Measurements from ENCODE around the gene SLC36A3. TPM values are rescaled to one million over a fixed set of nuclear protein-coding genes. Genes with fewer than 3 reads are reported as not detected.
A peak's percentile ranks its signal among the peaks of the same experiment; 100 is the strongest.
"Not testable (repeated sequence)": the region's sequence is repeated elsewhere in the genome, so short reads cannot be mapped to it uniquely, and the experiment has no call there.

The SLC36A3 gene
- total RNA-seq, 2 donors from 2014 or later: not detected

DNA sequence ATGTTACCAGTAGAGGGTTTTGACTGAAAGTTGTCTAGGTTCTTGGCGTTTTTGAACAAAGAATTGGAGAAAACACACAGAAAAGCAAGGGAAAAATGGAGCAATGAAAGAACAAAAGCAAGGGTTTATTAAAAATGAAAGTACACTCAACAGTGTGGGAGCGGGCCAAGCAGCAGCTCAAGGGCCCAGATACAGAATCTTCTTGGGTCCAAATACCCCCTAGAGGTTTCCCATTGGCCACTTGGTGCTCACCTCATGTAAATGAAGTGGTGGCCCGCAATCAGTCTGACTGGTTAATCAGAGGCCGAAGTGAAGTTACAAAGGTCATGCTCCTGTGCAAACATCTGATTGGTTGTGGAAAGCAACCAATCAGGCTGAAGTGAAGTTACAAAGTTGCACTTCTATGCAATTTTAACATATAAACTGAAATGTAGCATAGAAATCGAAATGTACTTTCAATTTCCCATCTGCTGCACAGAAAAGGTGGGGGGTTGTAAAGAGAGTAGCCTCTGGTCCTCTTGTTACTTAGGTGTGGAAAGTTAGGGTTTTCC, 52.5 kb downstream of the SLC36A3 start:
- peak overlapping the region; percentile 96 for H3K27ac Mint-ChIP-seq
- peaks cover 2% of the 10 kb centered on the region for H3K36me3 Mint-ChIP-seq (ENCODE audit: low read depth)
- DNase-seq (peak in 1 of 3 donors; percentile 14), ATAC-seq (no peak)
- H3K4me1 Mint-ChIP-seq: peaks cover 31% of the 10 kb centered on the region
- no peaks in the 10 kb centered on the region for H3K27me3 Mint-ChIP-seq
- peak overlapping the region; percentile 89 for H3K4me3 Mint-ChIP-seq
- no peaks in the 10 kb centered on the region for H3K9me3 ChIP-seq (ENCODE audit: control insufficient read depth, low read length, poor library complexity, severe bottlenecking)

DNA sequence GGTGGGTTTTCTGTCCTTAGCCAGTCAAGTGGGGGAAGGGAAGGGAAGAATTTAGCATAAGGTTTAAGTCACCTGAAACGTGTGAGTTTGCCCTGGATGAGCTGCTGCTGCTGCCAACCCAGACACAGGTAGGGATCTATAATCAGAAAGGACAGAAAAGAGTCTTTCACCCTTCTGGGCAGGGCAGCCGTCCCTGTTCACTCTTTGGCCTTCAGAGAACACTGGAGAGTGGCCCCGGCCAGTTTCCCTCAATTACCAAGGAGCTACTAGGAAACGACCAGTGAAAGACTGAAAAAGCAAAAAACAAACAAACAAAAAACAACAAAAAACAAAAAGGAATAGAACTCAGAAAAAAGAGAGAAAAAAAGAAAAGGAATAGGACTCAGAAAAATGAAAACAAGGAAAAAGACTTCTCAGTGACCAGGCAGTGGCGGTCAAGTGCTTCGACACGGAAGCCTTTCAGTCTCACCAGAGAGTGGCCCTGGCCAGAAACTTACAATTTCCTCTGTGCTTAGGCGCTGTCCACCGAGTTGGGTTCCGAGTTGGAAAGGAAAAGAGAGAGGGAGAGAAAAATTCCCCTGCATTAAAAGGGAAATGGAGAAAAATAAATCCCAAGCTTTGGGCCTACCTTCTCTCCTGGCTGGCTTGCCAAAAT, 53.1 kb downstream of the SLC36A3 start:
- H3K4me3 Mint-ChIP-seq: peak overlapping the region; percentile 89
- H3K4me1 Mint-ChIP-seq: peaks cover 29% of the 10 kb centered on the region
- H3K27me3 Mint-ChIP-seq: no peaks in the 10 kb centered on the region
- peak overlapping the region; percentile 96 for H3K27ac Mint-ChIP-seq
- no peak for ATAC-seq
- H3K9me3 ChIP-seq (ENCODE audit: control insufficient read depth, low read length, poor library complexity, severe bottlenecking): no peaks in the 10 kb centered on the region
- peaks cover 2% of the 10 kb centered on the region for H3K36me3 Mint-ChIP-seq (ENCODE audit: low read depth)
- DNase-seq: no peak

DNA sequence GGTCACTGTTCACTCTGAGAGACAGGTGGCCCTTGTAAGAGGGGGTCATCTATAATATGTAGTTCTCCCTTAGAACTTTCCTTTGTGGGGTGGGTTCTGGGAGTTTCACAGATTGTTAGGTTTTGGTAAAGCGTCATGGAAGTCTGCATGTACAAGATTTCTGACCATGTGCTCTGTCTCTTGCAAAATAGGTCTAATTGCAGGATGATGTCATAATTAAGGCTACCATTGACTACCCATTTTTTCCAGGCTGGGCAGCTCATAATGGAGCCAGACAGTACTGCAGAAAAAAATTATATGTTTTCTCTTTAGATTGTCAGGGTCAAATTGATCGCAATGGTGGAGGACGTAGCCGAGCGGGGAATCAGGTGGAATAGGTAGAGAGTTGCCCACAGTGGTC, 54.3 kb downstream of the SLC36A3 start:
- peak overlapping the region; percentile 41 for H3K27ac Mint-ChIP-seq
- H3K4me3 Mint-ChIP-seq: no peak overlapping the region
- DNase-seq (no peak), ATAC-seq (no peak)
- H3K36me3 Mint-ChIP-seq (ENCODE audit: low read depth): peaks cover 2% of the 10 kb centered on the region
- no peaks in the 10 kb centered on the region for H3K27me3 Mint-ChIP-seq
- H3K4me1 Mint-ChIP-seq: peaks cover 32% of the 10 kb centered on the region
- no peaks in the 10 kb centered on the region for H3K9me3 ChIP-seq (ENCODE audit: control insufficient read depth, low read length, poor library complexity, severe bottlenecking)

DNA sequence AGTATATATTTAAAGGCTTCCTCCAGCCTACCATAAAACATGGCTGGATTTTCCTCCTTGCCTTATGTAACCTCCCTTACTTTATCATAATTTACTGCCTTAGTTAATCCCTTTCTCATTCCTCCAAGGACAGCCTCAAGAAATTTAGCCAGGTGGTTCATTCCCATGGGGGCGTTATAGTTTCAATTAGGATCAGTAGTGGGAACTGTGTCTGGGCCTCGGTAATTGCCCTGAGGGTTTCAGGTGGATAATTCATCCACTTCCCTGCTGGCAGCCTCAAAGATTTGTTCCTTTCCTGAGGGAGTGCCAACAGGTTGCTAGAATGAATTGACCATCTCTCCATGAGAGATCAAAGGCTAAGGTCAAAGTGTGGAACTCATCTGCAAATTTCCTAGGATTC, 54.9 kb downstream of the SLC36A3 start:
- Mint-ChIP-seq H3K27ac (peak overlapping the region; percentile 41), H3K27me3 (no peaks in the 10 kb centered on the region), H3K4me3 (no peak overlapping the region), H3K4me1 (peaks cover 33% of the 10 kb centered on the region), H3K36me3 (ENCODE audit: low read depth) (peaks cover 2% of the 10 kb centered on the region)
- DNase-seq: no peak
- no peak for ATAC-seq
- no peaks in the 10 kb centered on the region for H3K9me3 ChIP-seq (ENCODE audit: control insufficient read depth, low read length, poor library complexity, severe bottlenecking)

DNA sequence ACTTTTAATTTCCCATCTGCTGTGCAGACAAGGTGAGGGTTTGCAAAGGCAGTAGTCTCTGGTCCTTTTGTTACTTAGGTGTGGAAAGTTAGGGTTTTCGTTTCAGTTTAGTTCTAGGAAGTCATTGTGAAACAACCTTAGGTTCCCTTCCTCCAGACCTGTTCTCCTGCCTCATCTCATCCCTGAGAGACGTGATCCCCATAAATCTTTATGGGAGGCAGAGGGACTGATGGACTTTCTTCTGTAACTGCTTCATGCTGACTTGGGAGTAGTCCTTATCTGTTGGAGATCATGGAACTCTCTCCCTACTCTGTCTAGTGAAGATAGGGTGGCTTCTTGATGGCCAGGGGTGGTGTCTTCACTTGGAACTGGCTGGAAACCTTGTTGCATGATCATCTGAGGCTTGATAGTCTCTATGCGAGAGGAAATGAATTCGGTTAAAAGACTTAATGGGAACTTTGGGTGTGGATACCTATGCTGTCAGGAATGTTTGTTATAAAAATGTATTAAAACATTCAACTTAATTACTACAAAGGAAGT, 57.8 kb downstream of the SLC36A3 start:
- DNase-seq (no peak), ATAC-seq (no peak)
- Mint-ChIP-seq H3K27me3 (no peaks in the 10 kb centered on the region), H3K36me3 (ENCODE audit: low read depth) (peaks cover 2% of the 10 kb centered on the region), H3K4me1 (peaks cover 25% of the 10 kb centered on the region), H3K4me3 (no peak overlapping the region), H3K27ac (no peak overlapping the region)
- no peaks in the 10 kb centered on the region for H3K9me3 ChIP-seq (ENCODE audit: control insufficient read depth, low read length, poor library complexity, severe bottlenecking)

DNA sequence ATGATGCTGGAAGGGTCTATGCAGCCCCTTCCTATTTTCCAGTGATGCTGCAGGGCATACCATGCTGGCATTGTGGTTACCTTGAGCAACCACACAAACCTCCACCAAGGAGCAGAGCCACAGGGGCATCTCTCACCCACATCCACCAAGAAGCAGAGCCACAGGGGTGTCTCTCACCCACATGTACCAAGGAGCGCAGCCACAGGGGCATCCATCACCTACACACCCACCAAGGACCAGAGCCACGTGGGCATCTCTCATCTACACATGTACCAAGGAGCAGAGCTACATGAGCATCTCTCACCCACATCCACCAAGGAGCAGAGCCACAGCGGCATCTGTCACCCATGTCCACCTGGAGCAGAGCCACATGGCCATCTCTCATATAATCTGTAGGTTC, 59.4 kb downstream of the SLC36A3 start:
- Mint-ChIP-seq H3K4me3 (no peak overlapping the region), H3K36me3 (ENCODE audit: low read depth) (no peaks in the 10 kb centered on the region), H3K27ac (no peak overlapping the region), H3K4me1 (peaks cover 17% of the 10 kb centered on the region), H3K27me3 (no peaks in the 10 kb centered on the region)
- DNase-seq: no peak
- ATAC-seq: peak; percentile 20
- no peaks in the 10 kb centered on the region for H3K9me3 ChIP-seq (ENCODE audit: control insufficient read depth, low read length, poor library complexity, severe bottlenecking)

DNA sequence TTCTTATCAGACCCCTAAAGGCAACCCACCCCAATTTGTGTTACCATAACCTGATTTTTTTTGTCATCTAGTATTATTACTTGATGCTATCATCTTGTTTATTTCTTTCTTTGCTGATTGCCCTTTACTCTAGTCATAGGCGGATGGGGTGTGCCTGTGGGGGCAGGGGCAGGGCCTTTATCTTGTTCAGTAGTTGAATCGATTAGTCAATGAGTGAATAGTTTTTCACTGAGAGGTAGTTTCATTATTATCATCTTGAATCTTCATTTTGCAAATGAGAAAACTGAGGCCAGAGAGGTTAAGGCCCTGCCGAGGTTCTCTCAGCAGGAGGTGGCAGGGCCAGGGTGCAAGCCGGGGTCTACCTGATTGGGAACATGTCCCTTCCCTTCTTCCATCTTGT, 60.0 kb downstream of the SLC36A3 start:
- ATAC-seq (no peak), DNase-seq (no peak)
- Mint-ChIP-seq H3K36me3 (ENCODE audit: low read depth) (no peaks in the 10 kb centered on the region), H3K27ac (no peak overlapping the region), H3K4me3 (peak overlapping the region; percentile 13), H3K27me3 (no peaks in the 10 kb centered on the region), H3K4me1 (peaks cover 16% of the 10 kb centered on the region)
- H3K9me3 ChIP-seq (ENCODE audit: control insufficient read depth, low read length, poor library complexity, severe bottlenecking): no peaks in the 10 kb centered on the region

DNA sequence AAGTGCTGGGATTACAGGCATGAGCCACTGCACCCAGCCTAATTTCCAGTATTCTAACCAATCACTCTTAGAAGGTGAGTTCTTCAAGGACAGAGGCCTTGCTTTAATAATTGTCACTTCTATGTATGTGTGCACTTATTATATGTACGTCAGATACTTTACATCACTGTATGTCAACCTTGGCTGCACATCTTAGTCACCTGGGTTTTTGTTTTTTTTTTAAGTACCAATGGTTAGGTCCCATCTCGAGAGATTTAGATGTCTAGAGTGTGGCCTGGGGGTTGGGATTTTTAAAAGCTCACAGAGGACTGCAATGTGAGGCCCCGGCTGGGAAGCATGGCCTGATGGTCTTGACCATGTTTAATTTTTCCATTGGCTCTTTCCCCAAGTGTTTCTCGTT, 60.4 kb downstream of the SLC36A3 start:
- Mint-ChIP-seq H3K4me3 (no peak overlapping the region), H3K27ac (no peak overlapping the region), H3K36me3 (ENCODE audit: low read depth) (no peaks in the 10 kb centered on the region), H3K27me3 (no peaks in the 10 kb centered on the region), H3K4me1 (peaks cover 16% of the 10 kb centered on the region)
- DNase-seq (no peak), ATAC-seq (no peak)
- H3K9me3 ChIP-seq (ENCODE audit: control insufficient read depth, low read length, poor library complexity, severe bottlenecking): no peaks in the 10 kb centered on the region

DNA sequence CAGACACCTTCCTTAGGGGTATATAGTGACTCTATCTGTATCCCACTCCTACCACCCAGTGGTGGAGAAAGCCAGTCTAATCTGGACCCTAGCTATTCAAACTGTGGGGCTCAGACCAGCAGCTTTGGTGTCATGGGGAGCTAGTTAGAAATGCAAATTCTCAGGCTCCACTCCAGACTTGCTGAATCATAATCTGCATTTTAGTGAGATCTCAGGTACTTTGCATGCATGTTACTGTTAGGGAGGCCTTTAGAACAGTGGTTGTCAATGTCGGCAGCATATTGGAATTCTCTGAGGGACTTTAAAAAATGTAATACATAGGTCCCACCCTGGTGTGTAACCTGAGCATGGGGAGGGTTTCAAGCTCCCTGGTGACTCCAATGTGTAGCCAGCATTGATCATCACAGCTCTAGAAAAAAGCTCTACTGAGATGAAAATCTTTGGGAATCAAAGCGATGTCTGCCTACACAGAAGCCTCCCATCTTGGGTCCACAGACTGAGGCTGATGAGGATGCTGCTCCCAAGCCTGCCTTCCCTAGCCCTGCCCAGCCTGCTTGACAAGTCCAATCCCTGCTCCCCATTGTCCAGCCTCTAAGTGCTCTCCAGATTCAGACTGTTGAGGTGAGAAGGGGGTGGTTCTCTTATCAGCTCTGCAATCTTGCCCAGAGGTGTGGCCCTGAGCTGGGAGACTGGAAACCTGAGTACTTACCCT, 62.5 kb downstream of the SLC36A3 start:
- H3K27ac Mint-ChIP-seq: no peak overlapping the region
- H3K4me1 Mint-ChIP-seq: peaks cover 16% of the 10 kb centered on the region
- DNase-seq (no peak), ATAC-seq (no peak)
- no peaks in the 10 kb centered on the region for H3K9me3 ChIP-seq (ENCODE audit: control insufficient read depth, low read length, poor library complexity, severe bottlenecking)
- no peak overlapping the region for H3K4me3 Mint-ChIP-seq
- no peaks in the 10 kb centered on the region for H3K27me3 Mint-ChIP-seq
- H3K36me3 Mint-ChIP-seq (ENCODE audit: low read depth): no peaks in the 10 kb centered on the region

DNA sequence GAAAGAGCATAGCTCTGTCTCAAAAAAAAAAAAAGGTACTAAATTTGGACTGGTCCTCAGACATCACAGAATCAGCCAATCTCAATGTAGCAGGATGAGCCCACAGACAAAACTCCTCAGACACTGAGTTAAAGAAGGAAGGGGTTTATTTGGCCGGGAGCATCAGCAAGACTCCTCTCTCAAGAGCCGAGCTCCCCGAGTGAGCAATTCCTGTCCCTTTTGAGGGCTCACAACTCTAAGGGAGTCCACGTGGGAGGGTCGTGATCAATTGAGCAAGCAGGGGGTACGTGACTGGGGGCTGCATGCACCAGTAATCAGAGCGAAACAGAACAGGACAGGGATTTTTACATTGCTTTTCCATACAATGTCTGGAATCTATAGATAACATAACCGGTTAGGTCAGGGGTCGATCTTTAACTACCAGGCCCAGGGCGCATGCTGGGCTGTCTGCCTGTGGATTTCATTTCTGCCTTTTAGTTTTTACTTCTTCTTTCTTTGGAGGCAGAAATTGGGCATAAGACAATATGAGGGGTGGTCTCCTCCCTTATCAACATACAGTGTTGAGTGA, 63.2 kb downstream of the SLC36A3 start:
- H3K4me1 Mint-ChIP-seq: peaks cover 14% of the 10 kb centered on the region
- not testable (repeated sequence) for ATAC-seq; H3K36me3 Mint-ChIP-seq (ENCODE audit: low read depth); H3K27me3 Mint-ChIP-seq; DNase-seq; H3K9me3 ChIP-seq (ENCODE audit: control insufficient read depth, low read length, poor library complexity, severe bottlenecking); H3K4me3 Mint-ChIP-seq; H3K27ac Mint-ChIP-seq

DNA sequence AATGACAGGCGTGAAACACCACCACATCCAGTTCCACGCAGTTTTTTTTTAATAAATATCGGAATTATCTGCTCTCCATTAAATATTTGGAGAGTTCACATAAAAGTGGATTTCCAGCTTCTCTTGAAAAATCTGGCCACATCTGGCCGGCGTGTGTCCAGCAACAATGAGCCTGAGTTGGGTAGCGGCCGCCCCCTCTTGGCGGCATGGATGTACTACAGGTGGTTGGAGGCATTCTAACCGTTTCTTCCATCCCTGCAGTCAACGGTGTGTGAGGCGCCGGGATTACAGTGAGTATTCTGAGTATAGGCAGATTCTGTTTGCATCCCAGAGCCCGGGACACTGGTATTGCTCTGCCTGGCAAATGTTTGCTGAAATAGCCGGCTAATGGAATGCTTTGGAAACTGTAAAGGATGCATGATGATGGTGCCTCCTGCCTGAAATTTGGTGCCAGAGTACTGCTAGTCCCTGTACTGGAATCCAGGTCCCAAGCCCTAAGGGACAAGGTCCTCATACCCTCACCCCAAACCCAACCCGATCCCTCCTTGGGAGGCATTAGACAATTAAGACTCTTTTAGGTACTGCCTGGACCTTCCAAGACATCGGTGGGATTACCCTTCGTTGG, 64.2 kb downstream of the SLC36A3 start:
- H3K4me1 Mint-ChIP-seq: peaks cover 17% of the 10 kb centered on the region
- H3K27me3 Mint-ChIP-seq: no peaks in the 10 kb centered on the region
- ATAC-seq: peak; percentile 73
- H3K36me3 Mint-ChIP-seq (ENCODE audit: low read depth): no peaks in the 10 kb centered on the region
- H3K9me3 ChIP-seq (ENCODE audit: control insufficient read depth, low read length, poor library complexity, severe bottlenecking): no peaks in the 10 kb centered on the region
- no peak overlapping the region for H3K27ac Mint-ChIP-seq
- no peak overlapping the region for H3K4me3 Mint-ChIP-seq
- DNase-seq: peak; percentile 21 to 52 (median 24)

DNA sequence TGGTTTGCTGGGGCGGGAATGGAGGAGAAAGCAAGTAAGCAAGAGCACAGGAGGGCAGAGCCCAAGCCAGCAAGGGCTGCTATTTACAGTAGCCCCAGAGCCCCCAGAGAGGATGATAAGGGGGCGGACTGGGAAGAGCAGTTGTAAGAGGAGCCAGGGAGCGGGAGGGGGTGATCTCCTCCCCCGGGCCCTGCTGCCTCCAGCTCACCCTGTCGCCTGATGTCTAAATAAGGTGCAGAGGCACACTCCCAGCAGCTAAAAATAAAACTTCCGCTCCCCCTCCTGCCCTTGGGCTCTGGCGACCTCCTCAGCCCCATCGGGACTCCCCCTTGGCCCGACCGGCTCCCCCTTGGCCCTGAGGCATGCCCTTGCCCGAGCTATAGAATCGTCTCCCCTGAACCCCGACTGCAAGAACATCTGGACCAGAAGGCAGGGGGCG, 65.2 kb downstream of the SLC36A3 start:
- Mint-ChIP-seq H3K27me3 (no peaks in the 10 kb centered on the region), H3K27ac (peak overlapping the region; percentile 39), H3K4me3 (no peak overlapping the region), H3K36me3 (ENCODE audit: low read depth) (peaks cover under 1% of the 10 kb centered on the region), H3K4me1 (peaks cover 9% of the 10 kb centered on the region)
- H3K9me3 ChIP-seq (ENCODE audit: control insufficient read depth, low read length, poor library complexity, severe bottlenecking): no peaks in the 10 kb centered on the region
- ATAC-seq: no peak
- DNase-seq: no peak

DNA sequence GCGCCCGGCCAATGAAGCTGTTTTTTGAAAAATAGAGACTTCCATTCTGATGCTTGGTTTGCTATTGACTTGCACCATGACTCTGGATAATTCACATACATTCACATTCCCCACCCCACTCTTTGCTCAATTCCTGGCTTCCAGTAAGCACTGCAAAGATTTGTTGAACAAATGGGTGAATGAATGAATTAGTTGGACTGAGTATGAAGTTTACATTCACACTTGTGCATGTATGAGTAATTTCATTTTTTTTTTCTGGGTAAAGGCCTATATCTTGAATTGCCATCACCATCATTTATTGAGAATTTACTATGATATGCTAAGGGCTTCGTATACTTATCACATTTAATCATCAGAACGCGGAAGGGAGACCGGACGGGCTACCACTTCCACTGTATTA, 65.9 kb downstream of the SLC36A3 start:
- DNase-seq (no peak), ATAC-seq (no peak)
- Mint-ChIP-seq H3K4me1 (peaks cover 9% of the 10 kb centered on the region), H3K27ac (no peak overlapping the region), H3K27me3 (no peaks in the 10 kb centered on the region), H3K36me3 (ENCODE audit: low read depth) (peaks cover 2% of the 10 kb centered on the region), H3K4me3 (no peak overlapping the region)
- H3K9me3 ChIP-seq (ENCODE audit: control insufficient read depth, low read length, poor library complexity, severe bottlenecking): no peaks in the 10 kb centered on the region

Measured in T-helper 17 cell (primary cell).